Measurements from ENCODE around the gene MLC1.
A peak's percentile ranks its signal among the peaks of the same experiment; 100 is the strongest.

The MLC1 gene

DNA sequence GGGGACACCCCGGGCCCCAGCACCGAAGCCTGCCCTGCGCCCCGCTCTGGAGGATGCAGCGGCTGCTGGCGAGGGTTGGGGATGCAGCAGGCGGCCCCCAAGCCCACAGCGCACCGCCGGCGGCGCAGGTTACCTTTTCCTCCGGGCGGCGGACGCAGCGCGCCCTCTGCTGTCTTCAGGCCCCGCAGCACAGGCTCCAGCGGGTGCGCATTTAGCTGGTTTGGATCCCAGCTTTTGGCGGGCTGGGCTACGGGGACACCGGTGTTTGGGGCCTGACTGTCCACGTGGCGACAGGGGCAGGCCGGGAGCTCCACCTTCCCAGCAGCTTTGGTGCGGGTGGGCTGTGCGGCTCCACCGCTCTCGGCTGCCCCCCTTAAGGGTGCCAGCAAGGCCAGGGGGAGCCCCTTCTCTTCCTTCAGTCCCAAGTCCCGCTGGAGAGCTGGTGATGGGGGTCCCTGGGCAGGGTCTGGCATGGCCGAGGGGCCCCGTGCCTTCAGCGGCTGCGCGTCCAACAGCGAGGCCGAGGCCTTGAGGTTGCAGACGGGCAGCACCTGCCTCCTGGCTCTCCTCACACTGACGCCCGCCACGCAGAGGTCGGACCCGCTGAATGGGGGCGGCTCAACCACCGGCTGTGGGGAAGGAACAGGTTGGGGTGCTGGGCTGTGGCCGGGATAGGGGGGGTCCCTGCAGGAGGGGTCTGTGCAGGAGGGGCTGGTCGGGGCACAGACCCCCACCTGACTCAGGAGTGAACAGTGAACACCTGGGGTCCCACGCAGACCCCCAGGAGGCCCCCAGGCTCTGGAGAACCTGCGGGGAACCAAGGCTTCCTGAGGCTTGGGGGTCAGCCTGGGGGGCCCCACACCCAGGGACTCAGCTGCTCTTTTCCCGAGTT is 54.7 kb downstream of the MLC1 start:
- H3K4me3 ChIP-seq (ENCODE audit: low read depth, low read length): no peak overlapping the region
- DNase-seq (ENCODE audit: low read depth): peak; percentile 30
- peak; percentile 83 for TF ChIP-seq CTCF (IDR thresholded peaks at IDR 0.05; ENCODE audit: low read depth, low read length, missing control alignments)

DNA sequence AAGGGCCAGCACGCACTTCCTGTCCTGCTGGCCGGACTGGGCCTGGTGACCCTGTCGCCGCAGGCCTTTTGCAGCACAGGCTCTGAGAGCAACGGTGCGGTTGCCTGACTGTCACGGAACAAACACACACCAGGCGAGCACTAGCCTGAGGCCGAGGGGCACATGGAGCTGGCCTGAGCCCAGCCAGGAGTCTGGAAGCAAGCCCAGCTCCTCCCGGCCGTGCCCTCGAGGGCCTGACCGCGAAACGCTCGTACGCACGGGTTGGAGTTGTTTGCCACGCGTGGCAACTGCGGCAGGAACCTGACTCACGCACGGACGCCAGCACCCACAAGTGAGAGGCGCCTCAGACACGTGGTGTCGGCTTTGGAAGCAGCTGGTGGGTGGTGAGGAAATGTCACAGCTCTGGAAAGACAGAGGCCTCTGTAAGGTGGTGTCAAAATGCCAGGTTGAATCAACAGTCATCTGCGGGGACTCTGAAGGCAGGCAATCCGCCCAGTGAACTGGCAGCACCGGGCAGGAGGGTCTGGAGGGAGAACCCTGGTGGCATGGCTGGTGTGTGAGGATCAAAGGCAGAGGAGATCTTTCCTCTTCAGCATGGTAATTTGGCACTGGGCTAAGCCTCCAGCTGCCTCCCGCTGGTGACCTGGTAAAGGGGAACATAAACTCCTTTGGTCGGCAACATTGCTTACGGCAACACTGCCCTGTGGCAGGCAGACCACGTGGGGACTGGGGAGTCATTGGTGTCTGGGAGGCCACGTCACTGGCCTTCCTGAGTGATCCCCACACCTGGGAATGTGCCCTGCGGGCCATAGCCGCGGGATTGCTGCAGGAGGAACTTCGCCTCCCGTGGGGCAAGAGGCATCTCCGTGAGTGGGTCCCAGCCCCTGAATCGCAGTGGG is 57.3 kb downstream of the MLC1 start:
- TF ChIP-seq CTCF (IDR thresholded peaks at IDR 0.05; ENCODE audit: low read depth, low read length, missing control alignments): no peak
- no peak for DNase-seq (ENCODE audit: low read depth)

DNA sequence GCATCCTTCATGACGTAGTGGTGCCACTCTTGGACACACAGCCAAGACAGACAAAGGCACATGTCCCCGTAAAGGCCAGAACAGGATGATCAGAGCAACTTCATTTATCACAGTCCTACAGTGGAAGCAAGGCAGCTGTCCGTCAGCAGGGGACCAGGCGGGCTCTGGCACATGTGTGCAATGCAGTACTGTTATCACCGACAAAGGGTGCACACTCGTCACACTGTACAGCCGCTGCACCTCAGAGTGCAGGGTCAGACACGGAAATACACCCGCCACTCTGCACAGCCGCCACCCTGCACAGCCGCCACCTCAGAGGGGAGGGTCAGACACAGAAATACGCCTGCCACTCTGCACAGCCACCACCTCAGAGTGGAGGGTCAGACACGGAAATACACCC is 59.2 kb downstream of the MLC1 start:
- no peak for TF ChIP-seq CTCF (IDR thresholded peaks at IDR 0.05; ENCODE audit: low read depth, low read length, missing control alignments)
- no peak for DNase-seq (ENCODE audit: low read depth)
- H3K4me3 ChIP-seq (ENCODE audit: low read depth, low read length): no peak overlapping the region

More for the DNA sequence above, 57.3 kb downstream of the MLC1 start:
- no peak overlapping the region for H3K4me3 ChIP-seq (ENCODE audit: low read depth, low read length)

GRCh38 chr22:50022171-50022819 is 62.9 kb downstream of the MLC1 start:
- TF ChIP-seq CTCF (IDR thresholded peaks at IDR 0.05; ENCODE audit: low read depth, low read length, missing control alignments): no peak
- DNase-seq (ENCODE audit: low read depth): no peak

DNA sequence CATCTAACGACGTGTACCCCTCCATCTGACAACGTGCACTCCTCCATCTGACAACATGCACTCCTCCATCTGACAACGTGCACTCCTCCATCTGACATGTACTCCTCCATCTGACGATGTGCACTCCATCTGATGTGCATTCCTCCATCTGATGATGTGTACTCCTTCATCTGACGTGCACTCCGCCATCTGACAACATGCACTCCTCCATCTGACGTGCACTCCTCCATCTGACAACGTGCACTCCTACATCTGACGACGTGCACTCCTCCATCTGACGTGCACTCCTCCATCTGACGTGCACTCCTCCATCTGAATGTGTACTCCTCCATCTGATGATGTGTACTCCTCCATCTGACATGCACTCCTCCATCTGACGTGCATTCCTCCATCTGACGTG is 64.6 kb downstream of the MLC1 start:
- TF ChIP-seq CTCF (IDR thresholded peaks at IDR 0.05; ENCODE audit: low read depth, low read length, missing control alignments): no peak
- H3K4me3 ChIP-seq (ENCODE audit: low read depth, low read length): no peak overlapping the region

More at GRCh38 chr22:50022171-50022819, 62.9 kb downstream of the MLC1 start:
- no peak overlapping the region for H3K4me3 ChIP-seq (ENCODE audit: low read depth, low read length)

DNA sequence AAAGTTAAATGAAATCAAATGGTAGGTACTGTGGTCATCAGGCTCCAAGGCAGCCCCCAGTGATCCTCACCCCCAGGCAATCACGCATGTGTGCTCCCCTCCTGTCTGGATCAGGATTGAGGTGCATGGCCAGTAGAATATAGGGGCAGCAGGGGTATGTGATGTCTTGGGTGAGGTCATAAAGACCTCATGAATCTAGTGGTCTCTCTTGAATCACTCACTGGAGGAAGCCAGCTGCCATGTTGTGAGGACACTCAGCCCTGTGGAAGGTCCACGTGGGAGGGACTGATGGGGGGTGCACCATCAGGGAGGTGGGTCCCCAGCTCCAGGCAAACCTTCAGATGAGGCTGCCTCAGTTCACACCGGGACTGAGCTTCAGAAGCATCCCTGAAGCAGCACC is 65.9 kb downstream of the MLC1 start:
- TF ChIP-seq CTCF (IDR thresholded peaks at IDR 0.05; ENCODE audit: low read depth, low read length, missing control alignments): no peak
- H3K4me3 ChIP-seq (ENCODE audit: low read depth, low read length): no peak overlapping the region
- DNase-seq (ENCODE audit: low read depth): no peak

More for the DNA sequence above, 64.6 kb downstream of the MLC1 start:
- DNase-seq (ENCODE audit: low read depth): no peak
